Measurements from ENCODE around the gene TMEM139.

TMEM139 gene

GRCh38 chr7:143280160-143280559 is 4.6 kb upstream of the TMEM139 start:
- H3K27me3 ChIP-seq (ENCODE audit: control insufficient read depth in 1 of 2, insufficient read depth in 2 of 2, low read length in 2 of 2): no peaks in the 10 kb centered on the region
- H3K9me3 ChIP-seq (ENCODE audit: control insufficient read depth in 2 of 2, low read length in 2 of 2): no peaks in the 10 kb centered on the region
- peaks cover 4% of the 10 kb centered on the region for H3K4me1 ChIP-seq (ENCODE audit: control insufficient read depth, insufficient read depth, low read length)
- no peak overlapping the region for H3K4me3 ChIP-seq (ENCODE audit: low read length in 2 of 2)
- H3K27ac ChIP-seq (ENCODE audit: low read length): no peak overlapping the region
- H3K9ac ChIP-seq (ENCODE audit: low read length in 2 of 2): peak overlapping the region in 1 of 2 donors; percentile 9
- H3K36me3 ChIP-seq (ENCODE audit: control insufficient read depth in 2 of 2, insufficient read depth in 2 of 2, low read length in 2 of 2): no peaks in the 10 kb centered on the region

GRCh38 chr7:143280566-143280965 is 4.2 kb upstream of the TMEM139 start:
- Histone ChIP-seq H3K36me3 (ENCODE audit: control insufficient read depth in 2 of 2, insufficient read depth in 2 of 2, low read length in 2 of 2) (no peaks in the 10 kb centered on the region), H3K9ac (ENCODE audit: low read length in 2 of 2) (no peak overlapping the region), H3K27ac (ENCODE audit: low read length) (no peak overlapping the region), H3K9me3 (ENCODE audit: control insufficient read depth in 2 of 2, low read length in 2 of 2) (no peaks in the 10 kb centered on the region), H3K4me1 (ENCODE audit: control insufficient read depth, insufficient read depth, low read length) (peaks cover 4% of the 10 kb centered on the region), H3K4me3 (ENCODE audit: low read length in 2 of 2) (no peak overlapping the region), H3K27me3 (ENCODE audit: control insufficient read depth in 1 of 2, insufficient read depth in 2 of 2, low read length in 2 of 2) (no peaks in the 10 kb centered on the region)

GRCh38 chr7:143281529-143281928 is 3.2 kb upstream of the TMEM139 start:
- Histone ChIP-seq H3K36me3 (ENCODE audit: control insufficient read depth in 2 of 2, insufficient read depth in 2 of 2, low read length in 2 of 2) (no peaks in the 10 kb centered on the region), H3K4me1 (ENCODE audit: control insufficient read depth, insufficient read depth, low read length) (peaks cover 4% of the 10 kb centered on the region), H3K4me3 (ENCODE audit: low read length in 2 of 2) (no peak overlapping the region), H3K27me3 (ENCODE audit: control insufficient read depth in 1 of 2, insufficient read depth in 2 of 2, low read length in 2 of 2) (no peaks in the 10 kb centered on the region), H3K9ac (ENCODE audit: low read length in 2 of 2) (no peak overlapping the region), H3K27ac (ENCODE audit: low read length) (no peak overlapping the region), H3K9me3 (ENCODE audit: control insufficient read depth in 2 of 2, low read length in 2 of 2) (no peaks in the 10 kb centered on the region)

GRCh38 chr7:143282124-143282523 is 2.6 kb upstream of the TMEM139 start:
- Histone ChIP-seq H3K27ac (ENCODE audit: low read length) (no peak overlapping the region), H3K4me3 (ENCODE audit: low read length in 2 of 2) (no peak overlapping the region), H3K36me3 (ENCODE audit: control insufficient read depth in 2 of 2, insufficient read depth in 2 of 2, low read length in 2 of 2) (no peaks in the 10 kb centered on the region), H3K9me3 (ENCODE audit: control insufficient read depth in 2 of 2, low read length in 2 of 2) (no peaks in the 10 kb centered on the region), H3K9ac (ENCODE audit: low read length in 2 of 2) (no peak overlapping the region), H3K4me1 (ENCODE audit: control insufficient read depth, insufficient read depth, low read length) (peaks cover 4% of the 10 kb centered on the region), H3K27me3 (ENCODE audit: control insufficient read depth in 1 of 2, insufficient read depth in 2 of 2, low read length in 2 of 2) (no peaks in the 10 kb centered on the region)

GRCh38 chr7:143283381-143283780 is 1.4 kb upstream of the TMEM139 start:
- no peak overlapping the region for H3K27ac ChIP-seq (ENCODE audit: low read length)
- H3K9ac ChIP-seq (ENCODE audit: low read length in 2 of 2): no peak overlapping the region

GRCh38 chr7:143285470-143285778 is 666 bp downstream of the TMEM139 start:
- Histone ChIP-seq H3K9ac (ENCODE audit: low read length in 2 of 2) (no peak overlapping the region), H3K36me3 (ENCODE audit: control insufficient read depth in 2 of 2, insufficient read depth in 2 of 2, low read length in 2 of 2) (no peaks in the 10 kb centered on the region), H3K4me1 (ENCODE audit: control insufficient read depth, insufficient read depth, low read length) (peaks cover 22% of the 10 kb centered on the region), H3K27ac (ENCODE audit: low read length) (no peak overlapping the region), H3K27me3 (ENCODE audit: control insufficient read depth in 1 of 2, insufficient read depth in 2 of 2, low read length in 2 of 2) (no peaks in the 10 kb centered on the region), H3K9me3 (ENCODE audit: control insufficient read depth in 2 of 2, low read length in 2 of 2) (no peaks in the 10 kb centered on the region), H3K4me3 (ENCODE audit: low read length in 2 of 2) (no peak overlapping the region)

More at GRCh38 chr7:143283381-143283780, 1.4 kb upstream of the TMEM139 start:
- H3K4me1 ChIP-seq (ENCODE audit: control insufficient read depth, insufficient read depth, low read length): peaks cover 12% of the 10 kb centered on the region
- no peaks in the 10 kb centered on the region for H3K36me3 ChIP-seq (ENCODE audit: control insufficient read depth in 2 of 2, insufficient read depth in 2 of 2, low read length in 2 of 2)
- no peaks in the 10 kb centered on the region for H3K27me3 ChIP-seq (ENCODE audit: control insufficient read depth in 1 of 2, insufficient read depth in 2 of 2, low read length in 2 of 2)
- H3K4me3 ChIP-seq (ENCODE audit: low read length in 2 of 2): no peak overlapping the region
- H3K9me3 ChIP-seq (ENCODE audit: control insufficient read depth in 2 of 2, low read length in 2 of 2): no peaks in the 10 kb centered on the region

GRCh38 chr7:143285806-143286521 is 1.2 kb downstream of the TMEM139 start:
- peaks cover 26% of the 10 kb centered on the region for H3K4me1 ChIP-seq (ENCODE audit: control insufficient read depth, insufficient read depth, low read length)
- H3K4me3 ChIP-seq (ENCODE audit: low read length in 2 of 2): no peak overlapping the region
- no peaks in the 10 kb centered on the region for H3K27me3 ChIP-seq (ENCODE audit: control insufficient read depth in 1 of 2, insufficient read depth in 2 of 2, low read length in 2 of 2)
- no peaks in the 10 kb centered on the region for H3K36me3 ChIP-seq (ENCODE audit: control insufficient read depth in 2 of 2, insufficient read depth in 2 of 2, low read length in 2 of 2)
- H3K9me3 ChIP-seq (ENCODE audit: control insufficient read depth in 2 of 2, low read length in 2 of 2): no peaks in the 10 kb centered on the region
- H3K27ac ChIP-seq (ENCODE audit: low read length): no peak overlapping the region
- no peak overlapping the region for H3K9ac ChIP-seq (ENCODE audit: low read length in 2 of 2)

GRCh38 chr7:143286522-143286890 is 1.7 kb downstream of the TMEM139 start:
- no peak overlapping the region for H3K9ac ChIP-seq (ENCODE audit: low read length in 2 of 2)
- H3K4me1 ChIP-seq (ENCODE audit: control insufficient read depth, insufficient read depth, low read length): peaks cover 26% of the 10 kb centered on the region
- H3K9me3 ChIP-seq (ENCODE audit: control insufficient read depth in 2 of 2, low read length in 2 of 2): no peaks in the 10 kb centered on the region
- peaks cover 0 to 2% of the 10 kb centered on the region in 2 donors for H3K36me3 ChIP-seq (ENCODE audit: control insufficient read depth in 2 of 2, insufficient read depth in 2 of 2, low read length in 2 of 2)
- H3K27ac ChIP-seq (ENCODE audit: low read length): no peak overlapping the region
- H3K27me3 ChIP-seq (ENCODE audit: control insufficient read depth in 1 of 2, insufficient read depth in 2 of 2, low read length in 2 of 2): no peaks in the 10 kb centered on the region
- H3K4me3 ChIP-seq (ENCODE audit: low read length in 2 of 2): no peak overlapping the region

- peaks cover 5 to 7% of the 10 kb centered on the region in 2 donors for H3K36me3 ChIP-seq (ENCODE audit: control insufficient read depth in 2 of 2, insufficient read depth in 2 of 2, low read length in 2 of 2)
- peak overlapping the region; percentile 55 to 66 for H3K9ac ChIP-seq (ENCODE audit: low read length in 2 of 2)
- H3K27ac ChIP-seq (ENCODE audit: low read length): peak overlapping the region; percentile 66
- H3K9me3 ChIP-seq (ENCODE audit: control insufficient read depth in 2 of 2, low read length in 2 of 2): no peaks in the 10 kb centered on the region
- no peaks in the 10 kb centered on the region for H3K27me3 ChIP-seq (ENCODE audit: control insufficient read depth in 1 of 2, insufficient read depth in 2 of 2, low read length in 2 of 2)
- H3K4me1 ChIP-seq (ENCODE audit: control insufficient read depth, insufficient read depth, low read length): peaks cover 26% of the 10 kb centered on the region
- peak overlapping the region; percentile 54 to 87 for H3K4me3 ChIP-seq (ENCODE audit: low read length in 2 of 2)
These were observed 2.7 kb downstream of the TMEM139 start for GRCh38 chr7:143287339-143287934.

- Histone ChIP-seq H3K27ac (ENCODE audit: low read length) (peak within 1 kb of the TSS; percentile 66), H3K4me3 (ENCODE audit: low read length in 2 of 2) (peak within 1 kb of the TSS; percentile 67 to 87), H3K9ac (ENCODE audit: low read length in 2 of 2) (peak within 1 kb of the TSS; percentile 66 to 82), H3K36me3 (ENCODE audit: control insufficient read depth in 2 of 2, insufficient read depth in 2 of 2, low read length in 2 of 2) (peaks cover 6 to 11% of the 10 kb centered on the region in 2 donors), H3K9me3 (ENCODE audit: control insufficient read depth in 2 of 2, low read length in 2 of 2) (no peaks in the 10 kb centered on the region), H3K4me1 (ENCODE audit: control insufficient read depth, insufficient read depth, low read length) (peaks cover 26% of the 10 kb centered on the region), H3K27me3 (ENCODE audit: control insufficient read depth in 1 of 2, insufficient read depth in 2 of 2, low read length in 2 of 2) (no peaks in the 10 kb centered on the region)
These were observed 3.4 kb downstream of the TMEM139 start, which contains the start of gene CASP2 for GRCh38 chr7:143287935-143288826. TSS of gene CASP2 (plus strand) at chr7:143288351. CDS start at chr7:143288456, 105 bp downstream.
